A549 (cell line): ENCODE data around the gene SLC25A10. TPM values are rescaled to one million over a fixed set of nuclear protein-coding genes. Genes with fewer than 3 reads are reported as not detected.
"Not testable (repeated sequence)": the region's sequence is repeated elsewhere in the genome, so short reads cannot be mapped to it uniquely, and the experiment has no call there.

Experiments used
- ATAC-seq, 2 experiments: fragments of 200-7000 bp in 1 of 2; fragments of >200 bp in 1 of 2; cut with Nextera tagmentation in 1 of 2; cut with Tn5 transposase in 1 of 2; 3 replicates each; pipeline versions ENCODE4 v1.8.0 to v1.9.1; 2018 to 2020; ENCODE audit warnings: mild to moderate bottlenecking in 1 of 2, moderate library complexity in 1 of 2
- CTCF ChIA-PET: fragments of 300-600 bp; sonication (Branson Sonifier 250); formaldehyde crosslinking; extraction: SDS; loops from one replicate; lab custom pipeline; 2021; ENCODE audit warnings: antibody characterized with exemption, inconsistent platforms; lab: Yijun Ruan, JAX
- POLR2A ChIA-PET: fragments of 350-600 bp; formaldehyde crosslinking; extraction: SDS; loops from one replicate; lab custom pipeline; 2021; ENCODE audit warnings: antibody characterized with exemption, inconsistent platforms; lab: Yijun Ruan, JAX
- DNase-seq, 2 experiments: peaks; one replicate each; pipeline versions ENCODE4 v3.0.0 to v3.0.0-alpha.2; 2011 to 2016; ENCODE audit warnings: low read depth in 1 of 2, low spot score in 1 of 2
- FAIRE-seq: peaks from 2 replicates; lab custom pipeline; 2011; peaks lifted over from hg19 to GRCh38; lab: Jason Lieb, UNC
- H3K27ac ChIP-seq, 2 experiments: fragments of >200 bp; sonication (Bioruptor Twin); formaldehyde crosslinking; 3 replicates each; pipeline ENCODE4 v1.5.1; 2016 to 2017
- H3K4me1 ChIP-seq: fragments of >200 bp; sonication (Bioruptor Twin); formaldehyde crosslinking; 3 replicates; pipeline ENCODE4 v1.6.1; 2016
- H3K4me2 ChIP-seq: fragments of >200 bp; sonication (Bioruptor Twin); formaldehyde crosslinking; 3 replicates; pipeline ENCODE4 v1.6.1; 2016
- H3K4me3 ChIP-seq: fragments of >200 bp; sonication (Bioruptor Twin); formaldehyde crosslinking; 3 replicates; pipeline ENCODE4 v1.5.1; 2016
- H3K9me3 ChIP-seq: fragments of >200 bp; sonication (Bioruptor Twin); formaldehyde crosslinking; 3 replicates; pipeline ENCODE4 v1.6.1; 2016
- CHD2 ChIP-seq: fragments of 150-350 bp; IDR thresholded peaks from 2 replicates; pipeline ENCODE4 v1.6.1; 2014; ENCODE audit warnings: low read length; ENCODE audit not compliant: partially characterized antibody
- EP300 ChIP-seq, 2 experiments: fragments of >200 bp; sonication (Bioruptor Twin); formaldehyde crosslinking; IDR thresholded peaks; 2 replicates in 1 of 2; 3 replicates in 1 of 2; pipeline ENCODE4 v1.6.1; 2016 to 2017
- FOSB ChIP-seq: fragments of 250-450 bp; sonication (Bioruptor Pico); IDR thresholded peaks from 2 replicates; pipeline ENCODE4 v1.5.0; 2020; ENCODE audit warnings: mild to moderate bottlenecking, moderate library complexity
- FOXS1 ChIP-seq: fragments of 250-450 bp; sonication (Bioruptor Pico); IDR thresholded peaks from 2 replicates; pipeline ENCODE4 v1.5.0; 2020; ENCODE audit warnings: mild to moderate bottlenecking, moderate library complexity
- GATA3 ChIP-seq: IDR thresholded peaks from 2 replicates; pipeline ENCODE4 v1.6.1; 2012; ENCODE audit warnings: borderline replicate concordance
- JUNB ChIP-seq: fragments of >200 bp; sonication (Bioruptor Twin); formaldehyde crosslinking; IDR thresholded peaks from 2 replicates; pipeline ENCODE4 v1.6.1; 2016
- KDM1A ChIP-seq: fragments of 200-600 bp; sonication (generic); IDR thresholded peaks from 2 replicates; pipeline ENCODE4 v1.6.1; 2016; ENCODE audit warnings: low read depth, mild to moderate bottlenecking
- PHF8 ChIP-seq: fragments of 200-600 bp; sonication (generic); IDR thresholded peaks from 2 replicates; pipeline ENCODE4 v1.6.1; 2016; ENCODE audit warnings: low read depth, mild to moderate bottlenecking, antibody characterized with exemption, moderate library complexity, borderline replicate concordance
- RAD21 ChIP-seq, 2 experiments: fragments of >200 bp in 1 of 2; sonication (Bioruptor Twin) in 1 of 2; formaldehyde crosslinking in 1 of 2; IDR thresholded peaks in 1 of 2; conservative IDR thresholded peaks in 1 of 2; 2 replicates in 1 of 2; 3 replicates in 1 of 2; pipeline ENCODE4 v1.6.1; 2012 to 2018; ENCODE audit warnings: inconsistent platforms in 1 of 2
- SMC3 ChIP-seq: fragments of >200 bp; sonication (Bioruptor Twin); formaldehyde crosslinking; IDR thresholded peaks from 3 replicates; pipeline ENCODE4 v1.6.1; 2018; ENCODE audit warnings: inconsistent platforms
- WGBS: methylation state at CpG from one replicate; pipeline ENCODE4 v1.1.6; 2017; ENCODE audit errors: missing lambda C conversion rate; 5-methylcytosine and 5-hydroxymethylcytosine counted together
- polyA plus RNA-seq, 4 experiments: library from polyadenylated mRNA; depleted of rRNA in 3 of 4; stranded (reverse); fragments of >200 nt; fragmentation: RNase III in 1 of 4; extraction: RNeasy Plus Mini Kit Qiagen cat#74134 plus additional on column Dnase treatment in 1 of 4; gene quantifications; 2 replicates in 3 of 4; 3 replicates in 1 of 4; pipeline ENCODE4 v1.2.3, GENCODE V29; 2011 to 2017
- TF ChIP-seq, protein P1 (sequence below): fragments of >200 bp; sonication (Bioruptor Twin); formaldehyde crosslinking; IDR thresholded peaks from 3 replicates; pipeline ENCODE4 v1.5.1; 2016
- TF ChIP-seq, protein P2 (sequence below): fragments of 150-350 bp; IDR thresholded peaks from 2 replicates; pipeline ENCODE4 v1.6.1; 2014; ENCODE audit warnings: low read depth, mild to moderate bottlenecking, low read length
- TF ChIP-seq, protein P3 (sequence below): IDR thresholded peaks from 2 replicates; pipeline ENCODE4 v1.6.1; 2012
- TF ChIP-seq, protein P4 (sequence below): fragments of 250-450 bp; sonication (Bioruptor Pico); IDR thresholded peaks from 2 replicates; pipeline ENCODE4 v1.5.0; 2021; ENCODE audit warnings: mild to moderate bottlenecking, moderate library complexity, borderline replicate concordance

The SLC25A10 gene
- polyA plus RNA-seq, 2 of the 4 experiments (the other 2 are of a cell fraction), result 20.0 to 47.0 TPM

DNA sequence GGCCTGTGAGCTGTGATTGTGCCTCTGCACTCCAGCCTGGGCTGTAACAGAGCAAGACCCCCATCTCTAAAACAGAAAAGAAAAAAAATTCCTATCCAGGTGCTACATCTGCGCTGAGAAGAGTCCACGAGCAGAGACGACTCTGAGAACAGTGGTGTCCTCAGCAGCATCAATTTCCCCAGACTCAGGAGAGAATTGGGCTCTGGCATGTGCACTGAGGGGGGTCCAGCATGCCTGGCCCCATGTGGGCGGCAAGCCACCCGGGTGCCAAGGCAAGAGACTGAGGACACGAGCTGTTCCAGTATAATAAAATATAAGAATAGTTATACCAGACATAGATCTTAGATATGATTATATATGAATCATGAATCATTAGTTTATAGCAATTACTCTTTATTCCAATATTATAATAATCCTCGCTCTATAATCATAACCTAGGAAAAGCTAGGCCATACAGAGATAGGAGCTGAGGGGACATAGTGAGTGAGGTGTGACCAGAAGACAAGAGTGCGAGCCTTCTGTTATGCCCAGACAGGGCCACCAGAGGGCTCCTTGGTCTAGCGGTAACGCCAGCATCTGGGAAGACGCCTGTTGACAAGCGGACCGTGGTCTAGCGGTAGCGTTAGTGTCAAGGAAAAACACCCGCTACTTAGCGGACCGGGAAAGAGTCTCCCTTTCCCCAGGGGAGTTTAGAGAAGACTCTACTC lies 36.4 kb upstream of the SLC25A10 start:
- H3K4me1 ChIP-seq, H3K4me2 ChIP-seq, H3K27ac ChIP-seq, H3K9me3 ChIP-seq, H3K4me3 ChIP-seq: not testable (repeated sequence)
- CTCF ChIA-PET, result interaction anchor here (0.6 to 3.7 kb wide), 16 partner anchors 9 to 109 kb away, joined by 3 to 26 read pairs (median 6); partner anchors contain the start of genes ARL16, HGS, MRPL12 and PDE6G
- FAIRE-seq (peak; percentile 81), DNase-seq (peak in 1 of 2 experiments; percentile 58), ATAC-seq (peak in 1 of 2 experiments; percentile 48; a peak in 4 of 6 replicates)
- 37% methylated on average over 18 of the region's 18 CpGs for WGBS
- peak; percentile 34; the same call in 1 of the 3 replicates for TF ChIP-seq SMC3
- TF ChIP-seq, protein P1, sequence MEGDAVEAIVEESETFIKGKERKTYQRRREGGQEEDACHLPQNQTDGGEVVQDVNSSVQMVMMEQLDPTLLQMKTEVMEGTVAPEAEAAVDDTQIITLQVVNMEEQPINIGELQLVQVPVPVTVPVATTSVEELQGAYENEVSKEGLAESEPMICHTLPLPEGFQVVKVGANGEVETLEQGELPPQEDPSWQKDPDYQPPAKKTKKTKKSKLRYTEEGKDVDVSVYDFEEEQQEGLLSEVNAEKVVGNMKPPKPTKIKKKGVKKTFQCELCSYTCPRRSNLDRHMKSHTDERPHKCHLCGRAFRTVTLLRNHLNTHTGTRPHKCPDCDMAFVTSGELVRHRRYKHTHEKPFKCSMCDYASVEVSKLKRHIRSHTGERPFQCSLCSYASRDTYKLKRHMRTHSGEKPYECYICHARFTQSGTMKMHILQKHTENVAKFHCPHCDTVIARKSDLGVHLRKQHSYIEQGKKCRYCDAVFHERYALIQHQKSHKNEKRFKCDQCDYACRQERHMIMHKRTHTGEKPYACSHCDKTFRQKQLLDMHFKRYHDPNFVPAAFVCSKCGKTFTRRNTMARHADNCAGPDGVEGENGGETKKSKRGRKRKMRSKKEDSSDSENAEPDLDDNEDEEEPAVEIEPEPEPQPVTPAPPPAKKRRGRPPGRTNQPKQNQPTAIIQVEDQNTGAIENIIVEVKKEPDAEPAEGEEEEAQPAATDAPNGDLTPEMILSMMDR, result peak; percentile 46
- TF ChIP-seq RAD21 (conservative IDR thresholded peaks at IDR 0.05 in 1 of 2, IDR thresholded peaks at IDR 0.05 in 1 of 2), result peak; percentile 39 to 47; a peak in 3 of 5 replicates
- POLR2A ChIA-PET, result interaction anchor here (0.9 to 1.0 kb wide), 3 partner anchors 9 to 27 kb away, joined by 3 read pairs; partner anchors contain the start of genes CCDC137, MRPL12 and OXLD1

DNA sequence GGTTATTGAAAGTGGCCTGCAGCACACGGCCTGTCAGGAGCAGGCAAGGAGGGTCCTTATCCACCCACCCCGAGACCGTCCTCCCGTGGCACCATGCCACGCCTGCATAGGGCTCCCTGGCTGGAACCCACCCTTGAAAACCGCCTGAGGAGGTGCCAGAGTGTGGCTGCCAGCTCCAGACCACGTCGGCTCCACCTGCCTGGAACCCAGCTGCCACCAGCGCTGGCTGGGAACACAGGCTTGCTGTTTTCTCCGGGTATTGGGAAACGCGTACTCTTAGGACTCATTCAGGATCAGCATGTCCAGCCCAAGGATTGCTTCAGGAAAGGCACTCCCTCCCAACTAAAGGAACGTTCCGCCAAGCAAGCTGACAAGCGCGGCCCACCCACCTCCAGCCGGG lies 35.2 kb upstream of the SLC25A10 start:
- Histone ChIP-seq H3K27ac (no peak overlapping the region), H3K4me3 (no peak overlapping the region), H3K9me3 (no peaks in the 10 kb centered on the region), H3K4me2 (no peak overlapping the region), H3K4me1 (peaks cover 5% of the 10 kb centered on the region)
- ATAC-seq (peak; percentile 4 to 7; a peak in 4 of 6 replicates), DNase-seq (no peak), FAIRE-seq (no peak)
- ChIA-PET POLR2A (no interaction called here), CTCF (interaction anchor here (0.7 to 3.7 kb wide), 15 partner anchors 8 to 158 kb away, joined by 3 to 26 read pairs (median 6); partner anchors contain the start of genes ARL16, HGS, MRPL12 and PDE6G)
- TF ChIP-seq JUNB (no peak), FOSB (CRISPR knock-in tag) (no peak), PHF8 (no peak), GATA3 (no peak)
- TF ChIP-seq, protein P2, sequence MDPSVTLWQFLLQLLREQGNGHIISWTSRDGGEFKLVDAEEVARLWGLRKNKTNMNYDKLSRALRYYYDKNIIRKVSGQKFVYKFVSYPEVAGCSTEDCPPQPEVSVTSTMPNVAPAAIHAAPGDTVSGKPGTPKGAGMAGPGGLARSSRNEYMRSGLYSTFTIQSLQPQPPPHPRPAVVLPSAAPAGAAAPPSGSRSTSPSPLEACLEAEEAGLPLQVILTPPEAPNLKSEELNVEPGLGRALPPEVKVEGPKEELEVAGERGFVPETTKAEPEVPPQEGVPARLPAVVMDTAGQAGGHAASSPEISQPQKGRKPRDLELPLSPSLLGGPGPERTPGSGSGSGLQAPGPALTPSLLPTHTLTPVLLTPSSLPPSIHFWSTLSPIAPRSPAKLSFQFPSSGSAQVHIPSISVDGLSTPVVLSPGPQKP, result no peak
- TF ChIP-seq, protein P3, sequence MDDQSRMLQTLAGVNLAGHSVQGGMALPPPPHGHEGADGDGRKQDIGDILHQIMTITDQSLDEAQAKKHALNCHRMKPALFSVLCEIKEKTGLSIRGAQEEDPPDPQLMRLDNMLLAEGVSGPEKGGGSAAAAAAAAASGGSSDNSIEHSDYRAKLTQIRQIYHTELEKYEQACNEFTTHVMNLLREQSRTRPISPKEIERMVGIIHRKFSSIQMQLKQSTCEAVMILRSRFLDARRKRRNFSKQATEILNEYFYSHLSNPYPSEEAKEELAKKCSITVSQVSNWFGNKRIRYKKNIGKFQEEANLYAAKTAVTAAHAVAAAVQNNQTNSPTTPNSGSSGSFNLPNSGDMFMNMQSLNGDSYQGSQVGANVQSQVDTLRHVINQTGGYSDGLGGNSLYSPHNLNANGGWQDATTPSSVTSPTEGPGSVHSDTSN, result no peak
- 96% methylated on average over 17 of the region's 17 CpGs for WGBS

DNA sequence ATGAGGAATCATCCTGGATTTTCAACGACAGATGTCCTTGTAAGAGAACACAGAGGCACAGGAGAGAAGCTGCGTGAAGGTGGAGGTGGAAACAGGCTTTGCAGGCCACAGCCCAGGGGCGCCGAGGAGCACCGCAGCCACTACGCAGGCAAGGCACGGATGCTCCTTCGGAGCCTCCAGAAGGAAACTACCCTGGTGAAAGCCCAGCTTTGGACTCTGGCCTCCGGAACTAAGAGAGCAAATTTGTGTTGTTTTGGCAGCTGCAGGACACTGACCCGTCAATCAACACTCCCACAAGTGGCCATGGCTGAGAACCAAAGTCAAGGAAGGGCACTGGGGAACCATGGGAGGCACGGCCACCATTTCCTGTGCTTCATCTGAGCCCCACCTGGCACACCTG lies 31.9 kb upstream of the SLC25A10 start:
- H3K9me3 ChIP-seq, result no peaks in the 10 kb centered on the region
- POLR2A ChIA-PET, result no interaction called here
- no peak for DNase-seq
- H3K4me1 ChIP-seq, result peaks cover 17% of the 10 kb centered on the region
- no peak overlapping the region for H3K4me3 ChIP-seq
- H3K4me2 ChIP-seq, result no peak overlapping the region
- ATAC-seq, result no peak
- no peak overlapping the region for H3K27ac ChIP-seq
- CTCF ChIA-PET, result interaction anchor here (1.0 to 8.1 kb wide), 4 partner anchors 9 to 79 kb away, joined by 3 to 54 read pairs (median 7); no protein-coding TSS in a partner anchor
- no peak for FAIRE-seq
- no peak for TF ChIP-seq RAD21 (conservative IDR thresholded peaks at IDR 0.05 in 1 of 2, IDR thresholded peaks at IDR 0.05 in 1 of 2)
- no peak for TF ChIP-seq EP300 (IDR thresholded peaks at IDR 0.05)
- no peak for TF ChIP-seq CHD2
- TF ChIP-seq KDM1A, result no peak
- TF ChIP-seq FOXS1 (CRISPR knock-in tag), result no peak
- TF ChIP-seq, protein P4, sequence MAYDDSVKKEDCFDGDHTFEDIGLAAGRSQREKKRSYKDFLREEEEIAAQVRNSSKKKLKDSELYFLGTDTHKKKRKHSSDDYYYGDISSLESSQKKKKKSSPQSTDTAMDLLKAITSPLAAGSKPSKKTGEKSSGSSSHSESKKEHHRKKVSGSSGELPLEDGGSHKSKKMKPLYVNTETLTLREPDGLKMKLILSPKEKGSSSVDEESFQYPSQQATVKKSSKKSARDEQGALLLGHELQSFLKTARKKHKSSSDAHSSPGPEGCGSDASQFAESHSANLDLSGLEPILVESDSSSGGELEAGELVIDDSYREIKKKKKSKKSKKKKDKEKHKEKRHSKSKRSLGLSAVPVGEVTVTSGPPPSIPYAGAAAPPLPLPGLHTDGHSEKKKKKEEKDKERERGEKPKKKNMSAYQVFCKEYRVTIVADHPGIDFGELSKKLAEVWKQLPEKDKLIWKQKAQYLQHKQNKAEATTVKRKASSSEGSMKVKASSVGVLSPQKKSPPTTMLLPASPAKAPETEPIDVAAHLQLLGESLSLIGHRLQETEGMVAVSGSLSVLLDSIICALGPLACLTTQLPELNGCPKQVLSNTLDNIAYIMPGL (CRISPR knock-in tag), result no peak
- 89% methylated on average over 11 of the region's 11 CpGs for WGBS
